IPS DF 6.9 (cell line): ENCODE results near the gene ARL14EP.

ENCODE experiments used
- DNase-seq: peaks from one replicate; pipeline ENCODE4 v3.0.0-alpha.2; 2013; ENCODE audit warnings: low read depth, low spot score
- H3K27ac ChIP-seq: one replicate; pipeline ENCODE4 v1.5.1; 2013; ENCODE audit warnings: low read length, control low read depth
- H3K27me3 ChIP-seq: 2 replicates; pipeline ENCODE4 v1.6.1; 2013; ENCODE audit warnings: mild to moderate bottlenecking, low read length; ENCODE audit not compliant: control insufficient read depth, insufficient read depth
- H3K36me3 ChIP-seq: 2 replicates; pipeline ENCODE4 v1.6.1; 2013; ENCODE audit warnings: low read length; ENCODE audit not compliant: control insufficient read depth, insufficient read depth
- H3K4me1 ChIP-seq: 2 replicates; pipeline ENCODE4 v1.6.1; 2013; ENCODE audit warnings: low read length; ENCODE audit not compliant: control insufficient read depth, insufficient read depth
- H3K4me3 ChIP-seq: 2 replicates; pipeline ENCODE4 v1.5.1; 2013; ENCODE audit warnings: mild to moderate bottlenecking, low read length
- H3K9me3 ChIP-seq: 2 replicates; pipeline ENCODE4 v1.6.1; 2013; ENCODE audit warnings: low read length, inconsistent platforms; ENCODE audit not compliant: control insufficient read depth, insufficient read depth
- WGBS: extraction: QIAGEN DNeasy Blood & Tissue Kit; methylation state at CpG from one replicate; pipeline ENCODE4 v1.1.7; 2013; ENCODE audit warnings: mixed read lengths, missing lambda C conversion rate; ENCODE audit not compliant: insufficient read length, insufficient coverage; 5-methylcytosine and 5-hydroxymethylcytosine counted together

The ARL14EP gene

GRCh38 chr11:30322826-30323710 lies at the start of gene ARL14EP:
Gene ARL14EP (plus strand): TSS chr11:30323104. CDS start chr11:30330949, 7,845 bp downstream.
- no CpG with 5 or more reads among the region's 51 CpGs for WGBS

DNA sequence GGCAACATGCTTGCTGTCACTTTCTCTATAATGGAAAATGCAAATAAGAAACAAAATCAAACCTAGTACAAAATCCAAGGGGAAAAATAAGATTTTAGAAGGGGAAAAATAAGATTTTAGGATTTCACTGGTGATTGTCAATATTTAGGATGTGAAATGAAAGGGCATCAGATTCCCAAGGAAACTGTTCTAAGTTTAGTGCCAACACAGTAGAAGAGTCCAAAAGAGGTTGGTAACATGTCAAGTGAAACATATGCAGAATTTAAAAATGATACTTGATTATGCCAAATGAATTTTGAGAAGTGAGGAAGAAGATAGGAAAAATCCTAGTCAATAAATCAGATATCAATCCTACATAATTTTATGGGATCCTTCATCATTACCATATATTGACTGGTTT lies 45.7 kb upstream of the ARL14EP start:
- Histone ChIP-seq H3K4me1 (no peaks in the 10 kb centered on the region), H3K36me3 (no peaks in the 10 kb centered on the region), H3K9me3 (no peaks in the 10 kb centered on the region), H3K27ac (no peak overlapping the region), H3K4me3 (no peak overlapping the region), H3K27me3 (no peaks in the 10 kb centered on the region)
- no peak for DNase-seq

More at GRCh38 chr11:30322826-30323710, at the start of gene ARL14EP:
- no peak within 1 kb of the TSS for H3K27ac ChIP-seq
- H3K36me3 ChIP-seq, result no peaks in the 10 kb centered on the region
- H3K9me3 ChIP-seq, result no peaks in the 10 kb centered on the region
- peak; percentile 86 for DNase-seq
- no peaks in the 10 kb centered on the region for H3K27me3 ChIP-seq
- H3K4me3 ChIP-seq, result peak within 1 kb of the TSS; percentile 74; the same call in 1 of the 2 replicates
- no peaks in the 10 kb centered on the region for H3K4me1 ChIP-seq

GRCh38 chr11:30279796-30280195 lies 43.1 kb upstream of the ARL14EP start:
- no CpG with 5 or more reads among the region's 2 CpGs for WGBS
- H3K4me3 ChIP-seq, result no peak overlapping the region
- H3K36me3 ChIP-seq, result no peaks in the 10 kb centered on the region
- no peaks in the 10 kb centered on the region for H3K4me1 ChIP-seq
- no peak for DNase-seq
- H3K27me3 ChIP-seq, result no peaks in the 10 kb centered on the region
- H3K27ac ChIP-seq, result no peak overlapping the region
- no peaks in the 10 kb centered on the region for H3K9me3 ChIP-seq

- DNase-seq, result no peak
- H3K9me3 ChIP-seq, result no peaks in the 10 kb centered on the region
- H3K4me1 ChIP-seq, result no peaks in the 10 kb centered on the region
- no peaks in the 10 kb centered on the region for H3K27me3 ChIP-seq
- no peak overlapping the region for H3K4me3 ChIP-seq
- no CpG with 5 or more reads among the region's 7 CpGs for WGBS
- no peaks in the 10 kb centered on the region for H3K36me3 ChIP-seq
- no peak overlapping the region for H3K27ac ChIP-seq
Measured at GRCh38 chr11:30281476-30282288, 41.2 kb upstream of the ARL14EP start.

DNA sequence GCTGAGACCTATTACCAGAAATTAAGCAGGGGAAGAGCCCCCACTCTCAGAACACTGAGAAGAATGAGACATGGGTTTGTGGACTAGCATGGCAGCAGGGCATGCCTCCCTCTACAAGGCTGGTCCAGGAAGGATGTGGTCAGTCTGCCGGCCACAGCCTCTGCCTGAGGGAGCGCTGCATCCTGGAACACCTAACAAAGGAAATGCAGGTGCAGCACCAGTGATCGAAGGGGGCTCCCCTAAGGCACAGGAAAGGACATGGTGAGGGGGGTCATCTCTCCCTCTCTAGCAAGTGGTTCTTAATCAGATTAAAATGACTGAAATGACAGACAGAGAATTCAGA lies 40.6 kb upstream of the ARL14EP start:
- no peak overlapping the region for H3K27ac ChIP-seq
- H3K27me3 ChIP-seq, result no peaks in the 10 kb centered on the region
- no peak overlapping the region for H3K4me3 ChIP-seq
- DNase-seq, result no peak
- no peaks in the 10 kb centered on the region for H3K9me3 ChIP-seq
- WGBS, result no CpG with 5 or more reads among the region's 3 CpGs
- H3K4me1 ChIP-seq, result no peaks in the 10 kb centered on the region
- H3K36me3 ChIP-seq, result no peaks in the 10 kb centered on the region

GRCh38 chr11:30284836-30285235 lies 38.1 kb upstream of the ARL14EP start:
- no peaks in the 10 kb centered on the region for H3K27me3 ChIP-seq
- no CpG with 5 or more reads among the region's 3 CpGs for WGBS

GRCh38 chr11:30285416-30286121 lies 37.3 kb upstream of the ARL14EP start:
- Histone ChIP-seq H3K4me1 (no peaks in the 10 kb centered on the region), H3K9me3 (no peaks in the 10 kb centered on the region)
- WGBS, result no CpG with 5 or more reads among the region's 3 CpGs

More at GRCh38 chr11:30284836-30285235, 38.1 kb upstream of the ARL14EP start:
- no peak for DNase-seq
- H3K4me3 ChIP-seq, result no peak overlapping the region
- no peak overlapping the region for H3K27ac ChIP-seq
- no peaks in the 10 kb centered on the region for H3K36me3 ChIP-seq
- no peaks in the 10 kb centered on the region for H3K9me3 ChIP-seq
- no peaks in the 10 kb centered on the region for H3K4me1 ChIP-seq

DNA sequence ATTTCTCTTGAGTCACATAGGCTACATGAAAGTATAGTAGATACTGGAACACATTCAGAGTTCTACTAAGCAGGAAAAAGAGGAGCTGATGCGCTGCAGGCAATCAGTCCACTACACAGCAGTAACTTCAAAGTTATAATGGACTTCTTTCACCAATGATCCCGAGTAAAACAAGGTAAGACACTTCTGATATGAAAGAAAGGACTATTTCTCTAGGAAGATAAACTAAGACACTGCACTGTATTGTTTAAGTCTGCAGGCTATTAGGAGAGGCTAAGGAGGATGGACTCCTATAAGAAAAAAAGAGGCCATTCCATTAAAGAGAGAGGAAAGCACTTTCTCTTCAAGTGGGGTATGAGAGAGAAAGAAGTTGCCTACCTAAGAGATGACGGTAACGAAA lies 31.6 kb upstream of the ARL14EP start:
- Histone ChIP-seq H3K27me3 (no peaks in the 10 kb centered on the region), H3K4me3 (no peak overlapping the region), H3K36me3 (no peaks in the 10 kb centered on the region), H3K9me3 (no peaks in the 10 kb centered on the region), H3K4me1 (no peaks in the 10 kb centered on the region), H3K27ac (no peak overlapping the region)
- DNase-seq, result no peak
- no CpG with 5 or more reads among the region's 4 CpGs for WGBS

More at GRCh38 chr11:30285416-30286121, 37.3 kb upstream of the ARL14EP start:
- DNase-seq, result no peak
- Histone ChIP-seq H3K36me3 (no peaks in the 10 kb centered on the region), H3K27me3 (no peaks in the 10 kb centered on the region), H3K27ac (no peak overlapping the region), H3K4me3 (no peak overlapping the region)

GRCh38 chr11:30292545-30292944 lies 30.4 kb upstream of the ARL14EP start:
- WGBS, result no CpG with 5 or more reads among the region's 2 CpGs
- H3K27me3 ChIP-seq, result no peaks in the 10 kb centered on the region

DNA sequence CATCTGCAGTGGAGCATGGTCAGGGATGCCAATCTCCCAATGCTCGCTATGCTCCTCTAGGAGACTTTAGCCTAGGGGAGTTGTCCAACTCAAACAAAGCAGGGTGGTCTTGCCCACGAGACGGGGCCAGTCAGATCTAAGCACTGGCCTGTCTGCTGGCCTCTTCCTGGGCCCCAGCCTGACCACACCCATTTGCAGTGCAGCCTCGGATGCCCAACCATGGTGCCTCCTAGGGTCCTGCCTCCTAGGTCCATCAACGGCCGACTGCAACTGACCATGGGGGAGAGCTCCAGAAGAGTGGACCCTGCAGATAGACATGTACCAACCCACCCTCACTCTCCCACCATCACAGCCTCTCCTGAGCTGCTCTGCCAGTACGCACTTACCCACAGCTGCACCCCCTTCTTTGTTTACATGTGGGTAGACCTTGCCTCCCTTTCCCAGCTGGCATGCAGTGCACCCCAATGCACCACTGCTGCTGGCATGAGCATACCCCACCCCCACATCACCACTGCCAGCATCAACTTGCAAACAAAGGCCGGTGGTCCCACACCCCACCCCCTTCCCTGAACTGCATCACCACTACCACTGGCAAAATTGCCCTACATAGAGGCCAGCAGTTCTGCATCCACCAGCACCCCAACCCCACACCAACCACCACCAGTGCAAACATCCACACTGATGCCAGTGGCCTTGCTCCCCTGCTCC lies 27.6 kb upstream of the ARL14EP start:
- no CpG with 5 or more reads among the region's 8 CpGs for WGBS
- Histone ChIP-seq H3K27me3 (no peaks in the 10 kb centered on the region), H3K36me3 (no peaks in the 10 kb centered on the region), H3K4me1 (no peaks in the 10 kb centered on the region), H3K4me3 (no peak overlapping the region), H3K27ac (no peak overlapping the region), H3K9me3 (no peaks in the 10 kb centered on the region)
- no peak for DNase-seq

More at GRCh38 chr11:30292545-30292944, 30.4 kb upstream of the ARL14EP start:
- Histone ChIP-seq H3K27ac (no peak overlapping the region), H3K4me3 (no peak overlapping the region), H3K9me3 (no peaks in the 10 kb centered on the region), H3K36me3 (no peaks in the 10 kb centered on the region), H3K4me1 (no peaks in the 10 kb centered on the region)
- no peak for DNase-seq
